H1 (cell line): Measurements from ENCODE around the gene MYORG. TPM values are rescaled to one million over a fixed set of nuclear protein-coding genes. Genes with fewer than 3 reads are reported as not detected.
A peak's percentile ranks its signal among the peaks of the same experiment; 100 is the strongest.

Source experiments
- CTCF ChIA-PET: fragments of 300-600 bp; sonication (Branson Sonifier 250); formaldehyde crosslinking; loops from one replicate; lab custom pipeline; 2021; ENCODE audit not compliant: partially characterized antibody; lab: Charles Lee
- POLR2A ChIA-PET: fragments of 300-600 bp; sonication (Branson Sonifier 250); formaldehyde crosslinking; loops from one replicate; lab custom pipeline; 2021; ENCODE audit warnings: inconsistent platforms; ENCODE audit not compliant: partially characterized antibody; lab: Charles Lee
- DNase-seq, 2 experiments: peaks; one replicate each; pipeline versions ENCODE4 v3.0.0 to v3.0.0-alpha.2; 2010 to 2022; ENCODE audit warnings: low spot score in 2 of 2, low read depth in 1 of 2, mixed read lengths in 1 of 2
- FAIRE-seq: peaks from 2 replicates; lab custom pipeline; 2011; peaks lifted over from hg19 to GRCh38; lab: Jason Lieb, UNC
- H2AFZ ChIP-seq: 2 replicates; pipeline ENCODE4 v1.8.1; 2012; ENCODE audit warnings: low read length, inconsistent platforms
- H2AK5ac ChIP-seq: 2 replicates; pipeline ENCODE4 v1.6.1; 2013; ENCODE audit warnings: low read depth, low read length
- H2BK120ac ChIP-seq: replicated peaks from 2 replicates; pipeline ENCODE3; 2013; ENCODE audit warnings: low read depth, low read length, inconsistent platforms
- H2BK12ac ChIP-seq: 2 replicates; pipeline ENCODE4 v1.6.1; 2013; ENCODE audit warnings: low read depth, low read length
- H2BK15ac ChIP-seq: 2 replicates; pipeline ENCODE4 v1.6.1; 2013; ENCODE audit warnings: low read length
- H2BK20ac ChIP-seq: 2 replicates; pipeline ENCODE4 v1.6.1; 2013; ENCODE audit warnings: low read length
- H2BK5ac ChIP-seq: 2 replicates; pipeline ENCODE4 v1.6.1; 2013; ENCODE audit warnings: low read depth, low read length
- H3K14ac ChIP-seq: 2 replicates; pipeline ENCODE4 v1.6.1; 2013; ENCODE audit warnings: inconsistent platforms; ENCODE audit not compliant: insufficient read length
- H3K18ac ChIP-seq: 2 replicates; pipeline ENCODE4 v1.6.1; 2013; ENCODE audit warnings: low read length; ENCODE audit errors: extremely low read depth
- H3K23ac ChIP-seq: 2 replicates; pipeline ENCODE4 v1.6.1; 2013; ENCODE audit warnings: inconsistent platforms; ENCODE audit not compliant: insufficient read length
- H3K23me2 ChIP-seq: 2 replicates; pipeline ENCODE4 v1.6.1; 2013; ENCODE audit warnings: low read depth, low read length
- H3K27ac ChIP-seq: 2 replicates; pipeline ENCODE4 v1.6.1; 2011; ENCODE audit warnings: low read depth, low read length, inconsistent platforms
- H3K27me3 ChIP-seq, 4 experiments: replicated peaks in 1 of 4; 1 replicate in 1 of 4; 2 replicates in 3 of 4; pipeline versions ENCODE4 v1.6.1 to v1.8.1; 2011 to 2013; ENCODE audit warnings: low read length in 3 of 4, mild to moderate bottlenecking in 3 of 4, inconsistent platforms in 2 of 4, mixed read lengths in 2 of 4, moderate library complexity in 1 of 4; ENCODE audit not compliant: control insufficient read depth in 3 of 4, insufficient read depth in 3 of 4; ENCODE audit errors: extremely low read depth in 1 of 4
- H3K36me3 ChIP-seq, 4 experiments: 2 replicates each; pipeline versions ENCODE4 v1.6.1 to v1.8.1; 2011 to 2013; ENCODE audit warnings: mild to moderate bottlenecking in 4 of 4, low read length in 3 of 4, moderate library complexity in 2 of 4, control low read depth in 1 of 4, inconsistent platforms in 1 of 4; ENCODE audit not compliant: insufficient read depth in 4 of 4, control insufficient read depth in 2 of 4
- H3K4ac ChIP-seq: replicated peaks from 2 replicates; pipeline ENCODE3; 2013; ENCODE audit warnings: low read length, low read depth, mixed read lengths, inconsistent platforms; ENCODE audit not compliant: insufficient read length
- H3K4me1 ChIP-seq, 4 experiments: replicated peaks in 1 of 4; 1 replicate in 1 of 4; 2 replicates in 3 of 4; pipeline versions ENCODE4 v1.6.1 to v1.8.1; 2011 to 2013; ENCODE audit warnings: low read length in 3 of 4, inconsistent platforms in 2 of 4, mixed read lengths in 1 of 4; ENCODE audit not compliant: insufficient read depth in 4 of 4, control insufficient read depth in 3 of 4
- H3K4me2 ChIP-seq, 2 experiments: 2 replicates each; pipeline versions ENCODE4 v1.6.1 to v1.8.1; 2011 to 2013; ENCODE audit warnings: low read depth in 2 of 2, low read length in 2 of 2, control low read depth in 1 of 2, inconsistent platforms in 1 of 2, mild to moderate bottlenecking in 1 of 2; ENCODE audit not compliant: insufficient read depth in 1 of 2
- H3K4me3 ChIP-seq, 4 experiments: fragments of 200-600, 300-600 bp in 1 of 4; sonication (generic), shearing (Covaris generic), sonication (Bioruptor Twin) in 1 of 4; 2 replicates each; pipeline versions ENCODE4 v1.5.1 to v1.8.1; 2011 to 2016; ENCODE audit warnings: low read length in 4 of 4, low read depth in 3 of 4, control low read depth in 2 of 4, inconsistent platforms in 2 of 4, mild to moderate bottlenecking in 2 of 4, mixed read lengths in 1 of 4, moderate library complexity in 1 of 4; ENCODE audit not compliant: insufficient read depth in 2 of 4; ENCODE audit errors: extremely low read depth in 1 of 4
- H3K56ac ChIP-seq: replicated peaks from 2 replicates; pipeline ENCODE3; 2013; ENCODE audit warnings: low read depth, mild to moderate bottlenecking, mixed read lengths, low read length, inconsistent platforms; ENCODE audit not compliant: insufficient read length
- H3K79me1 ChIP-seq: 2 replicates; pipeline ENCODE4 v1.6.1; 2013; ENCODE audit warnings: low read depth, low read length, control low read depth
- H3K79me2 ChIP-seq, 2 experiments: 2 replicates each; pipeline versions ENCODE4 v1.6.1 to v1.8.1; 2012 to 2013; ENCODE audit warnings: low read length in 2 of 2, mild to moderate bottlenecking in 2 of 2, inconsistent platforms in 1 of 2; ENCODE audit not compliant: insufficient read depth in 2 of 2, control insufficient read depth in 1 of 2
- H3K9ac ChIP-seq, 4 experiments: replicated peaks in 1 of 4; 1 replicate in 1 of 4; 2 replicates in 3 of 4; pipeline versions ENCODE4 v1.6.1 to v1.8.1; 2011 to 2013; ENCODE audit warnings: low read depth in 3 of 4, low read length in 3 of 4, control low read depth in 2 of 4, mild to moderate bottlenecking in 2 of 4, moderate library complexity in 2 of 4, inconsistent platforms in 1 of 4; ENCODE audit errors: extremely low read depth in 1 of 4
- H3K9me3 ChIP-seq, 2 experiments: 2 replicates each; pipeline versions ENCODE4 v1.6.1 to v1.8.1; 2012 to 2013; ENCODE audit warnings: mild to moderate bottlenecking in 2 of 2, moderate library complexity in 2 of 2, control low read depth in 1 of 2, inconsistent platforms in 1 of 2, low read depth in 1 of 2, low read length in 1 of 2, mixed read lengths in 1 of 2; ENCODE audit not compliant: insufficient read depth in 2 of 2
- H4K20me1 ChIP-seq, 2 experiments: replicated peaks in 1 of 2; 2 replicates each; pipeline versions ENCODE3 to v1.8.1; 2011 to 2013; ENCODE audit warnings: inconsistent platforms in 2 of 2, low read length in 2 of 2, mild to moderate bottlenecking in 1 of 2; ENCODE audit not compliant: insufficient read depth in 2 of 2, control insufficient read depth in 1 of 2
- H4K5ac ChIP-seq: 2 replicates; pipeline ENCODE4 v1.6.1; 2013; ENCODE audit warnings: low read length, low read depth, mixed read lengths, inconsistent platforms; ENCODE audit not compliant: insufficient read length
- H4K8ac ChIP-seq: 2 replicates; pipeline ENCODE4 v1.8.0; 2013; ENCODE audit warnings: mild to moderate bottlenecking, moderate library complexity, low read length, inconsistent platforms; ENCODE audit not compliant: insufficient read depth; ENCODE audit errors: extremely low read depth
- H4K91ac ChIP-seq: replicated peaks from 2 replicates; pipeline ENCODE3; 2013; ENCODE audit warnings: low read length, mixed read lengths, inconsistent platforms; ENCODE audit not compliant: insufficient read length
- CTCF ChIP-seq, 3 experiments: IDR thresholded peaks; 1 replicate in 2 of 3; 2 replicates in 1 of 3; pipeline versions ENCODE4 v1.5.1 to v1.6.1; 2011; ENCODE audit warnings: low read length in 3 of 3, mild to moderate bottlenecking in 3 of 3, inconsistent platforms in 2 of 3, low read depth in 1 of 3, moderate library complexity in 1 of 3; ENCODE audit not compliant: insufficient read depth in 1 of 3; ENCODE audit errors: control extremely low read depth in 1 of 3
- JUN ChIP-seq: IDR thresholded peaks from 2 replicates; pipeline ENCODE4 v1.6.1; 2011; ENCODE audit warnings: low read depth, mild to moderate bottlenecking, improper control_type of control experiment, low read length
- KDM4A ChIP-seq: IDR thresholded peaks from one replicate; pipeline ENCODE4 v1.7.1; 2012; ENCODE audit warnings: low read depth, mild to moderate bottlenecking, moderate library complexity, low read length, inconsistent platforms; ENCODE audit not compliant: severe bottlenecking
- SRF ChIP-seq: IDR thresholded peaks from 2 replicates; pipeline ENCODE4 v1.6.1; 2011; ENCODE audit warnings: mild to moderate bottlenecking, low read depth, low read length, moderate library complexity
- TEAD4 ChIP-seq: IDR thresholded peaks from 2 replicates; pipeline ENCODE4 v1.6.1; 2012; ENCODE audit warnings: low read depth, low read length, inconsistent platforms, mixed read lengths
- WGBS, 2 experiments: shearing (Covaris generic) in 1 of 2; methylation state at CpG; one replicate each; pipeline versions ENCODE4 v1.1.6 to v1.1.7; 2013 to 2015; ENCODE audit warnings: low lambda C conversion rate in 2 of 2, mixed read lengths in 2 of 2, inconsistent platforms in 1 of 2, low coverage in 1 of 2, missing lambda C conversion rate in 1 of 2; ENCODE audit not compliant: insufficient replicate concordance in 2 of 2, insufficient coverage in 1 of 2, insufficient read length in 1 of 2; ENCODE audit errors: extremely low coverage in 1 of 2, missing lambda C conversion rate in 1 of 2; 5-methylcytosine and 5-hydroxymethylcytosine counted together
- long read RNA-seq, 2 experiments: library from RNA in 1 of 2; library from capped mRNA in 1 of 2; stranded (forward); transcript quantifications; one replicate each; pipeline ENCODE4 v2.0.0, GENCODE V29; 2021; ENCODE audit warnings: inconsistent platforms in 1 of 2
- polyA minus RNA-seq, 3 experiments: library from RNA; depleted of rRNA, polyadenylated mRNA; stranded (reverse); fragments of >200 nt; gene quantifications; 1 replicate in 2 of 3; 2 replicates in 1 of 3; pipeline ENCODE4 v1.2.3, GENCODE V29; 2011
- polyA plus RNA-seq, 7 experiments: library from polyadenylated mRNA; depleted of rRNA in 3 of 7; stranded (reverse) in 5 of 7; unstranded in 2 of 7; fragments of >200 nt in 5 of 7; fragments of 200-250 nt in 2 of 7; gene quantifications; 1 replicate in 5 of 7; 2 replicates in 1 of 7; 4 replicates in 1 of 7; pipeline versions ENCODE4 v1.2.1 to v1.2.3, GENCODE V29; 2011 to 2013; ENCODE audit warnings: missing spikeins in 2 of 7, mixed read lengths in 2 of 7
- total RNA-seq: library from RNA; stranded (reverse); fragmentation: NEBNext Ultra II Directional; extraction: Animal tissue kit (Norgen Biotek cat#: 25700); gene quantifications from 2 replicates; pipeline ENCODE4 v1.2.1, GENCODE V29; 2021

MYORG gene
- total RNA-seq = 5.0 and 5.9 TPM in 2 replicates
- polyA plus RNA-seq (2011; rRNA removed) = 1.2 and 1.4 TPM in 2 replicates
- 1.2 TPM for polyA plus RNA-seq (2011; cell fraction: cytosol; rRNA removed)
- 1.3 TPM for polyA plus RNA-seq (2011; cell fraction: nucleus; rRNA removed)
- 3.0 to 3.5 TPM (median 3.2 TPM) in 4 replicates for polyA plus RNA-seq (2012, experiment 1 of 2)
- polyA plus RNA-seq (2012, experiment 2 of 2) = 2.7 TPM
- polyA plus RNA-seq (2013, experiment 1 of 2) = 6.7 TPM
- 7.2 TPM for polyA plus RNA-seq (2013, experiment 2 of 2)
- polyA minus RNA-seq (2011; rRNA and poly(A)+ RNA removed) = 1.2 and 1.8 TPM in 2 replicates
- 2.1 TPM for polyA minus RNA-seq (2011; cell fraction: cytosol; rRNA and poly(A)+ RNA removed)
- 1.2 TPM for polyA minus RNA-seq (2011; cell fraction: nucleus; rRNA and poly(A)+ RNA removed)
- long read RNA-seq, experiment 1, full-length matches to known transcripts = 2 of 11 reads
- long read RNA-seq, experiment 1, partial matches to known transcripts = 0 of 11 reads
- long read RNA-seq, experiment 1, other reads (novel, unspliced or antisense) = 9 of 11 reads
- long read RNA-seq, experiment 2, partial matches to known transcripts = 0 of 1 reads
- long read RNA-seq, experiment 2, other reads (novel, unspliced or antisense) = 1 of 1 reads

GRCh38 chr9:34376596-34377403 is at the start of gene MYORG:
Gene MYORG, minus strand, starts transcription at chr9:34376898. Its CDS starts 3,955 bp downstream, at chr9:34372943.
- Histone ChIP-seq H3K56ac (peak within 1 kb of the TSS; percentile 23), H4K8ac (no peak within 1 kb of the TSS; the same call in 1 of the 2 replicates), H2BK15ac (peak within 1 kb of the TSS; percentile 88; the same call in 1 of the 2 replicates), H4K91ac (peak within 1 kb of the TSS; percentile 9), H3K79me2 (no peaks in the 10 kb centered on the region), H4K5ac (no peak within 1 kb of the TSS), H3K23me2 (peaks cover 33% of the 10 kb centered on the region), H3K14ac (no peak within 1 kb of the TSS), H2BK120ac (no peak within 1 kb of the TSS), H3K23ac (no peak within 1 kb of the TSS), H2BK12ac (peak within 1 kb of the TSS; percentile 85; the same call in 1 of the 2 replicates), H4K20me1 (peaks cover 0 to 2% of the 10 kb centered on the region in 2 experiments), H3K27me3 (peaks cover 3 to 26% (median 22%) of the 10 kb centered on the region in 4 experiments), H3K18ac (peak within 1 kb of the TSS; percentile 24), H3K79me1 (no peaks in the 10 kb centered on the region; the same call in 1 of the 2 replicates), H3K4me2 (peak within 1 kb of the TSS; percentile 82 to 92), H3K9ac (peak within 1 kb of the TSS in 2 of 4 experiments; percentile 13 to 47; a peak in 2 of 7 replicates), H2AK5ac (peak within 1 kb of the TSS; percentile 72; the same call in 1 of the 2 replicates), H2BK5ac (0 out of 2 replicates have a peak within 1 kb of the TSS, but pooled peaks have one; percentile 31), H3K9me3 (no peaks in the 10 kb centered on the region; a peak in 1 of 4 replicates), H2AFZ (peak within 1 kb of the TSS; percentile 97), H3K4ac (no peak within 1 kb of the TSS), H3K4me3 (peak within 1 kb of the TSS; percentile 61 to 75 (median 68)), H3K27ac (no peak within 1 kb of the TSS), H2BK20ac (0 out of 2 replicates have a peak within 1 kb of the TSS, but pooled peaks have one; percentile 15), H3K4me1 (peaks cover 6 to 15% (median 7%) of the 10 kb centered on the region in 4 experiments), H3K36me3 (no peaks in the 10 kb centered on the region)
- ChIA-PET POLR2A (interaction anchor here (0.6 to 1.3 kb wide), 10 partner anchors 11 to 197 kb away, joined by 3 to 4 read pairs (median 4); partner anchors contain the start of gene UBAP1), CTCF (interaction anchor here (0.6 to 19.4 kb wide), 11 partner anchors 10 to 657 kb away, joined by 3 to 350 read pairs (median 3); no protein-coding TSS in a partner anchor)
- DNase-seq = peak; percentile 98
- WGBS, 2 experiments = 0% methylated on average over 30 of the region's 54 CpGs; no CpG with 5 or more reads in 1 of the 2 experiments
- peak; percentile 92 for FAIRE-seq
- no peak for TF ChIP-seq JUN
- TF ChIP-seq CTCF (IDR thresholded peaks at IDR 0.05; ENCODE audit: control extremely low read depth in 1 of 3, insufficient read depth in 1 of 3, low read depth in 1 of 3, low read length in 3 of 3) = no peak
- no peak for TF ChIP-seq SRF
- TF ChIP-seq KDM4A = peak; percentile 96
- TF ChIP-seq TEAD4 = peak; percentile 56; the same call in 1 of the 2 replicates
